Kidney epithelial cell (primary cell): ENCODE results near the gene PXDC1. TPM values are rescaled to one million over a fixed set of nuclear protein-coding genes. Genes with fewer than 3 reads are reported as not detected.

Source experiments
- DNase-seq: peaks from one replicate; pipeline ENCODE4 v3.0.0-alpha.2; 2010; ENCODE audit warnings: low read depth
- H3K27me3 ChIP-seq: 2 replicates; pipeline ENCODE4 v1.6.0; 2011; ENCODE audit warnings: low read length; ENCODE audit not compliant: control insufficient read depth, insufficient read depth
- H3K36me3 ChIP-seq: 2 replicates; pipeline ENCODE4 v1.5.1; 2011; ENCODE audit warnings: low read length; ENCODE audit not compliant: control insufficient read depth, insufficient read depth
- H3K4me3 ChIP-seq: 2 replicates; pipeline ENCODE4 v1.5.1; 2011; ENCODE audit warnings: low read depth, mild to moderate bottlenecking, control low read depth, low read length
- total RNA-seq: library from RNA; depleted of rRNA; stranded (reverse); fragments of >200 nt; gene quantifications from 2 replicates; pipeline ENCODE4 v1.2.3, GENCODE V29; 2015
- TF ChIP-seq, protein P1 (sequence below): IDR thresholded peaks from 2 replicates; pipeline ENCODE4 v1.5.1; 2011; ENCODE audit warnings: mild to moderate bottlenecking, moderate library complexity, low read length, control low read depth, inconsistent platforms; ENCODE audit not compliant: insufficient read depth, poor library complexity, severe bottlenecking

Gene PXDC1
- total RNA-seq, 1 donor from 2014 or later: 92.4 TPM

DNA sequence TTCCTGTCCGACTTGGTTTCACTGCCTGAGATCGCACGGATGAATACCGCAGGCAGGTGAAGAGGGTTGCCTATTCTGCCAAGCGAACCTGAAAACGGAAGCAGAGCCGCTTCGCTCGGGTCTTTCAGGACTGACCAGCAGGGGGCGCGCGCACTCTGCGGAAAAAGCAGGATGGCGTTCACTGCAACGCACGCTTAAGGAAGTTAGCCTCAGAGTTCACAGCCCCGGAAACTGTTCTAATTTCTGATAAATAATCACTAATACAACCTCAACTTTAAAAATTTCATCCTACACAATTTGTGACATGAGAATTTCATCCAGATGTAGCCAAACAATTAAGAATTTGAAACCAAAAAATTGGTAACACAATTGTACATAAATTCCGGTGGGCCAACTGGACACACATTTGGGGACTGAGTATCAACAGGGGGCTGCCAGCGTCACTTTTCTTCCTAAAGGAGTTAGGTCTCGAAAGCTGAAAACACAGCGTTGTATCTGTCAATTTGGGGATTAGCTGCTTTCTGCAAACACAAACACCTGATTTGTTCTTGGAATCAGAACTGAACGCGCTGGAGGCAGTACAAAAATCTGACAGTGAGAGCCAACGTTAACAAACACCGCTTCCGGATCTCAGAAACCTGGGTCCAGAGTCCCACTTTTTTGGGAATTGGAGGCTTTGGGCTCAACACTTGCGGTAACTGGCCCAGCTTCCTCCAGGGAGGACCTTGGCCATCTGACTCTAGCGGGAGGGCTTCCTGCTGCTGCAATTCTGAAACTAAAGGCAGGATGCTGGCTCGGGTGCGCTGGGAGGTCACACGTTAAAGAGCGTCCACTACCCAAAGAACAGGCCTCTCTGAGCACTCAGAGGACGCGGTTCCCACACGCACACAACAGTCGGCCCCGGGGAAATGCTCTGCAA, 8.8 kb downstream of the PXDC1 start:
- Histone ChIP-seq H3K27me3 (no peaks in the 10 kb centered on the region), H3K36me3 (no peaks in the 10 kb centered on the region), H3K4me3 (no peak overlapping the region)
- TF ChIP-seq, protein P1, sequence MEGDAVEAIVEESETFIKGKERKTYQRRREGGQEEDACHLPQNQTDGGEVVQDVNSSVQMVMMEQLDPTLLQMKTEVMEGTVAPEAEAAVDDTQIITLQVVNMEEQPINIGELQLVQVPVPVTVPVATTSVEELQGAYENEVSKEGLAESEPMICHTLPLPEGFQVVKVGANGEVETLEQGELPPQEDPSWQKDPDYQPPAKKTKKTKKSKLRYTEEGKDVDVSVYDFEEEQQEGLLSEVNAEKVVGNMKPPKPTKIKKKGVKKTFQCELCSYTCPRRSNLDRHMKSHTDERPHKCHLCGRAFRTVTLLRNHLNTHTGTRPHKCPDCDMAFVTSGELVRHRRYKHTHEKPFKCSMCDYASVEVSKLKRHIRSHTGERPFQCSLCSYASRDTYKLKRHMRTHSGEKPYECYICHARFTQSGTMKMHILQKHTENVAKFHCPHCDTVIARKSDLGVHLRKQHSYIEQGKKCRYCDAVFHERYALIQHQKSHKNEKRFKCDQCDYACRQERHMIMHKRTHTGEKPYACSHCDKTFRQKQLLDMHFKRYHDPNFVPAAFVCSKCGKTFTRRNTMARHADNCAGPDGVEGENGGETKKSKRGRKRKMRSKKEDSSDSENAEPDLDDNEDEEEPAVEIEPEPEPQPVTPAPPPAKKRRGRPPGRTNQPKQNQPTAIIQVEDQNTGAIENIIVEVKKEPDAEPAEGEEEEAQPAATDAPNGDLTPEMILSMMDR: peak; percentile 91
- no peak for DNase-seq

DNA sequence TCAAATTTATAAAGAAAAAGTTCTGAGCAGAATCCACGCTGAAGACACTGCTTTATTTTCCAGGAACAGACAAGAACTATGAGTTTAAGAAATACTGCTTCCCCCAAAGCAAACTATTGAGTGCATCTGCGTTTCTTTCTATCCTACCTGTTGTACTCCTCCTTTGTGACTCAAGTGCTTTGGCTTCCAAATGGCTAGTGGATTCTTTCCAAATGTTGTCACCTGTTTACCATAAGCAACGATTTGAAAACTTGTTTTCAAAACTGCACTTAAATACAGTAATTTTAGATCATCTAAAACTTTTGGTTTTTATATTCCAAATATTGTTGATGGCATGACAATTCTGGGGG, 9.5 kb downstream of the PXDC1 start:
- H3K4me3 ChIP-seq: no peak overlapping the region
- H3K27me3 ChIP-seq: no peaks in the 10 kb centered on the region
- TF ChIP-seq, protein P1: no peak
- no peak for DNase-seq
- no peaks in the 10 kb centered on the region for H3K36me3 ChIP-seq

DNA sequence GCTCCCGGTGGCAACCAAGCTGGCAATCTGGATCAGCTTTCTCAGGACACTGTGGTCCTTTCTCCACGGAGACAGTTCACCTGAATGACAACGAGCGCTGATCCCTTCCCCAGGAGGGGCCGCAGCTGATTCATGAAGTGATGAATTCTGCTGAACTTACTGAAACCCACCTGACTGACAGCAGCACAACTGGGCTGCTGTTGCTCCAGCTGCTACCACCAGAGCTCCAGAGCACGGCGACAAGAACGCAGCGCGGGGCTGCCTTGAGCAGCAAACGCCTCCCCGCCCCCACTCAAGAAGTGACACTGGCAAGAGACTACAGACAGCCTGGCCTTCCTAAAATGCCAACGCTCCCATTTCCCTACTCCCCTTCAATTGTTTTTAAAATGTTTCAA, 10.0 kb downstream of the PXDC1 start:
- Histone ChIP-seq H3K36me3 (no peaks in the 10 kb centered on the region), H3K27me3 (no peaks in the 10 kb centered on the region), H3K4me3 (no peak overlapping the region)
- TF ChIP-seq, protein P1: no peak
- no peak for DNase-seq

DNA sequence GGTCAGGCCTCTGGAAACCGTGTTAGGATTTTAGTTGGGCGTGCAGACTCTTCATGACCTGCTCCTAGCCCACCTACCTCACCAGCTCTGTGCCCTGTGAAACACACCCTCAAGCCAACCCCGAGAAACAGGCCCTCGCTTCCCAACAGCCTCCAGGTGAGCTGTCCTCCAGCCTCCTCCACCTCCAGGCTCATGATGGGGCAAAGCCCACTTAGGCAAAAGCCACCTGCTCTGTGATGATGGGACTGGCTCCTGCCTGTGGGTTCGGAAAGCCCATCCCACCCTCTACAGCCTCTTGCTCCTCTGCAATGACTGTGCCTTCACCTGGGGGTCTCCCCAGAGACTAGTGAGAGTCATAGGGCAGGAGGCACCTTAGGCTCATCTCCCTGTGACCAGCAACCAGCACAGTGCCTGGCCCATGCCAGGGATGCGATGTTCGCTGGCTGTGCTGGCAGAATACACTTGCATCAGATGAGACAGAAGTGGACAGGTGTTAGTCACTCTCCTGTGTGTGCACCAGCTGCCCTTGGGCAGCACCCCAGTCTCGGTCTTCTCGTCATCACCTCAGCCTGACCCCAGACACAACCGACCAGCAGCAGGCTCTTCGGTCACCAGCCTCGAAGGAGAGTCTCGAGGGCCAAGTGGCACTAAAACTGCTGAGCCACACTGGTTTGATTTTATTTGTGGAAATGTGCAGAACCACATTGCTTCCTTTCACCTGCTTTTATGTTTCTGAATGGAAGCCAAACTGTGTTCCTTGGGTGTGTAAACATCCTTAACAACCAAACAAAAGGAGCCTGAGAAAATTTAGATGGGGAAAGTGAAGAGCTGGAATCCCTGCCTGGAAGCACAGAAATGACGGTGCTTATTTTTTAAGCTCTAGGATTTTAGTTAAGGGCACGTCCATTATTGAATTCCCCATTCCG, 10.7 kb downstream of the PXDC1 start:
- no peaks in the 10 kb centered on the region for H3K36me3 ChIP-seq
- TF ChIP-seq, protein P1: no peak
- DNase-seq: no peak
- H3K27me3 ChIP-seq: no peaks in the 10 kb centered on the region
- no peak overlapping the region for H3K4me3 ChIP-seq

DNA sequence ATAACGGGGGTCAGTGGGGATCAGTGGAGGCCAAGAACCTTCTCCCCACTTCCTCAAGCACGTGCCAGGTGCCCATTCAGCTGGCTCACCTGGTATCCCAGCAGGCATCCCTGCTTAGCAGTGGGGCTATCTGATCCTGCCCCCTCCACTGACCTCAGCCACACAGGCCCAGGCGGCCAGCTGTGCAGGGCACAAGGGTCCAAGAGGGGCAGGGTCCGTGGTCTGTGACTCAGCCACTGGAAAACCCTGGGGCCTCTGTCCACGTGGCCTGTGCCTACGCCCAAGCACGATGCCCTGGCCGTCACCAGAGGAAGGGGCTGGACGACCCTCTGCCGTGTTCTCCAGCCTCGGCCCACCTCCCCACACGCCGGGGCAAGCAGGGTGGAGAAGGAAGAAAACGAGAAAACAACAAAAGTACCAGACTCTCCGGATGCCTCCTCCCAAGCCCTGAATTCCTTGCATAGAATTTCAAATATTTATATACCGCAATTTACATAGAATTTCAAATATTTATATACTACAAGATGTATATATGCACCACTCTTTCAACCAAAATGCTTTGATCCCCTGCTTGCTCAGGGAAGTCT, 12.1 kb downstream of the PXDC1 start:
- TF ChIP-seq, protein P1: no peak
- no peaks in the 10 kb centered on the region for H3K27me3 ChIP-seq
- no peaks in the 10 kb centered on the region for H3K36me3 ChIP-seq

More for the DNA sequence above, 12.1 kb downstream of the PXDC1 start:
- H3K4me3 ChIP-seq: no peak overlapping the region
- no peak for DNase-seq
